ENCODE data around the gene SLC66A1.

GRCh38 chr1:19361611-19362147 is 49.6 kb downstream of the SLC66A1 start:
- TF ChIP-seq POLR2A (IDR thresholded peaks at IDR 0.05) (no peak), POLR2AphosphoS5 (IDR thresholded peaks at IDR 0.05) (no peak)
- TF ChIP-seq, protein P1, sequence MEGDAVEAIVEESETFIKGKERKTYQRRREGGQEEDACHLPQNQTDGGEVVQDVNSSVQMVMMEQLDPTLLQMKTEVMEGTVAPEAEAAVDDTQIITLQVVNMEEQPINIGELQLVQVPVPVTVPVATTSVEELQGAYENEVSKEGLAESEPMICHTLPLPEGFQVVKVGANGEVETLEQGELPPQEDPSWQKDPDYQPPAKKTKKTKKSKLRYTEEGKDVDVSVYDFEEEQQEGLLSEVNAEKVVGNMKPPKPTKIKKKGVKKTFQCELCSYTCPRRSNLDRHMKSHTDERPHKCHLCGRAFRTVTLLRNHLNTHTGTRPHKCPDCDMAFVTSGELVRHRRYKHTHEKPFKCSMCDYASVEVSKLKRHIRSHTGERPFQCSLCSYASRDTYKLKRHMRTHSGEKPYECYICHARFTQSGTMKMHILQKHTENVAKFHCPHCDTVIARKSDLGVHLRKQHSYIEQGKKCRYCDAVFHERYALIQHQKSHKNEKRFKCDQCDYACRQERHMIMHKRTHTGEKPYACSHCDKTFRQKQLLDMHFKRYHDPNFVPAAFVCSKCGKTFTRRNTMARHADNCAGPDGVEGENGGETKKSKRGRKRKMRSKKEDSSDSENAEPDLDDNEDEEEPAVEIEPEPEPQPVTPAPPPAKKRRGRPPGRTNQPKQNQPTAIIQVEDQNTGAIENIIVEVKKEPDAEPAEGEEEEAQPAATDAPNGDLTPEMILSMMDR (IDR thresholded peaks at IDR 0.05) = no peak
